Left lung (tissue), 10 donors: Measurements from ENCODE around the gene TMPRSS11B. TPM values are rescaled to one million over a fixed set of nuclear protein-coding genes. Genes with fewer than 3 reads are reported as not detected.
"Not testable (repeated sequence)": the region's sequence is repeated elsewhere in the genome, so short reads cannot be mapped to it uniquely, and the experiment has no call there.

Experiments used
- ATAC-seq: fragments of 200-7000 bp; cut with Tn5 transposase; one replicate; pipeline ENCODE4 v1.9.1; 2020; ENCODE audit warnings: moderate library complexity
- DNase-seq, 4 donors: peaks; one replicate each; pipeline ENCODE4 v3.0.0-alpha.2; 2013 to 2020
- H3K27ac ChIP-seq, 2 donors: fragments of 200-600 bp; sonication (generic) in 1 of 2; one replicate each; pipeline versions ENCODE4 v1.5.0 to v1.8.0; 2020 to 2021
- H3K27me3 ChIP-seq, 2 donors: fragments of 200-600 bp; sonication (generic) in 1 of 2; one replicate each; pipeline versions ENCODE4 v1.5.0 to v1.8.0; 2020 to 2021
- H3K36me3 ChIP-seq, 2 donors: fragments of 200-600 bp; sonication (generic) in 1 of 2; one replicate each; pipeline versions ENCODE4 v1.5.0 to v1.8.0; 2020 to 2021
- H3K4me1 ChIP-seq, 2 donors: fragments of 200-600 bp; one replicate each; pipeline ENCODE4 v1.8.0; 2021
- H3K4me3 ChIP-seq, 2 donors: fragments of 200-600 bp; sonication (generic) in 1 of 2; one replicate each; pipeline versions ENCODE4 v1.5.0 to v1.8.0; 2020 to 2021; ENCODE audit warnings: mild to moderate bottlenecking in 1 of 2
- H3K9me3 ChIP-seq, 2 donors: fragments of 200-600 bp; sonication (generic) in 1 of 2; one replicate each; pipeline versions ENCODE4 v1.5.0 to v1.8.0; 2020 to 2021
- CTCF ChIP-seq, 2 donors: fragments of 200-600 bp; sonication (generic) in 1 of 2; IDR thresholded peaks; one replicate each; pipeline versions ENCODE4 v1.5.0 to v1.8.0; 2021; ENCODE audit warnings: antibody characterized with exemption in 2 of 2
- intact Hi-C, 2 donors: fragments of 100-400 bp; cut with DNase I; formaldehyde crosslinking; loops; one replicate each; pipeline versions ENCODE4 v1.11.2 to v1.14.2; 2022
- polyA plus RNA-seq, 6 donors: library from polyadenylated mRNA; unstranded; fragments of 120-200 nt; gene quantifications; one replicate each; pipeline ENCODE4 v1.2.1, GENCODE V29; 2013; ENCODE audit not compliant: insufficient read length in 6 of 6
- total RNA-seq, 2 donors: library from RNA; stranded (reverse); fragmentation: NEBNext Ultra II Directional; extraction: Animal tissue kit (Norgen Biotek cat#: 25700); gene quantifications; one replicate each; pipeline ENCODE4 v1.2.1, GENCODE V29; 2021
- donor health status: DM: no; HTN: yes; CAD: no.
- donor health status: DM: no; HTN: no; CAD: no.

TMPRSS11B gene
- total and polyA plus RNA-seq, 8 donors: 0.06 to 0.24 (median 0.11) TPM; not detected in 3

- Histone ChIP-seq H3K27me3 (no peaks in the 10 kb centered on the region), H3K9me3 (no peaks in the 10 kb centered on the region), H3K36me3 (no peaks in the 10 kb centered on the region), H3K4me3 (no peak overlapping the region), H3K4me1 (no peaks in the 10 kb centered on the region), H3K27ac (no peak overlapping the region)
- DNase-seq (no peak), ATAC-seq (no peak)
- TF ChIP-seq CTCF (IDR thresholded peaks at IDR 0.05): no peak
- intact Hi-C loops: no loop called here
Measured at GRCh38 chr4:68283095-68283494, 37.6 kb upstream of the TMPRSS11B start.

- H3K4me1 ChIP-seq, H3K27me3 ChIP-seq, H3K9me3 ChIP-seq, H3K27ac ChIP-seq, ATAC-seq, DNase-seq, intact Hi-C loops, H3K36me3 ChIP-seq, H3K4me3 ChIP-seq: not testable (repeated sequence)
Measured at GRCh38 chr4:68281796-68282740, 36.6 kb upstream of the TMPRSS11B start.

- DNase-seq (no peak), ATAC-seq (no peak)
- no peak for TF ChIP-seq CTCF (IDR thresholded peaks at IDR 0.05)
- Histone ChIP-seq H3K27ac (no peak overlapping the region), H3K36me3 (no peaks in the 10 kb centered on the region), H3K27me3 (no peaks in the 10 kb centered on the region), H3K4me1 (no peaks in the 10 kb centered on the region), H3K9me3 (no peaks in the 10 kb centered on the region), H3K4me3 (no peak overlapping the region)
- intact Hi-C loops: no loop called here
Measured at GRCh38 chr4:68278029-68278428, 32.5 kb upstream of the TMPRSS11B start.

- no peaks in the 10 kb centered on the region for H3K4me1 ChIP-seq
- H3K27ac ChIP-seq: no peak overlapping the region
- H3K9me3 ChIP-seq: no peaks in the 10 kb centered on the region
- H3K4me3 ChIP-seq: no peak overlapping the region
- DNase-seq (no peak), ATAC-seq (no peak)
- H3K27me3 ChIP-seq: no peaks in the 10 kb centered on the region
- no peak for TF ChIP-seq CTCF (IDR thresholded peaks at IDR 0.05)
- H3K36me3 ChIP-seq: no peaks in the 10 kb centered on the region
- intact Hi-C loops: no loop called here
Measured at GRCh38 chr4:68277627-68278026, 32.1 kb upstream of the TMPRSS11B start.

GRCh38 chr4:68272860-68273259 lies 27.4 kb upstream of the TMPRSS11B start:
- TF ChIP-seq CTCF (IDR thresholded peaks at IDR 0.05): no peak
- Histone ChIP-seq H3K4me3 (no peak overlapping the region), H3K36me3 (no peaks in the 10 kb centered on the region), H3K27ac (no peak overlapping the region), H3K27me3 (no peaks in the 10 kb centered on the region), H3K9me3 (no peaks in the 10 kb centered on the region), H3K4me1 (no peaks in the 10 kb centered on the region)
- intact Hi-C loops: loop anchor here in 1 of 2 donors (5.0 kb wide), 1 partner anchor 104 kb away; no protein-coding TSS in a partner anchor
- ATAC-seq (no peak), DNase-seq (no peak)
